OCI-LY7 (cell line): Measurements from ENCODE around the gene LOXHD1. TPM values are rescaled to one million over a fixed set of nuclear protein-coding genes. Genes with fewer than 3 reads are reported as not detected.

Experiments used
- BruUV-seq: library from RNA; stranded (reverse); fragments of 400-500 nt; replicated peaks from 2 replicates; lab custom pipeline; 2021; lab: Mats Ljungman, UMichigan
- CTCF ChIA-PET: fragments of 300-600 bp; sonication (Branson Sonifier 250); formaldehyde crosslinking; loops from one replicate; lab custom pipeline; 2022; ENCODE audit warnings: antibody characterized with exemption; ENCODE audit not compliant: unreplicated experiment; lab: Charles Lee
- POLR2A ChIA-PET: fragments of 300-600 bp; sonication (Branson Sonifier 250); formaldehyde crosslinking; loops from one replicate; lab custom pipeline; 2022; ENCODE audit warnings: antibody characterized with exemption; lab: Charles Lee
- DNase-seq: peaks from one replicate; pipeline ENCODE4 v3.0.0-alpha.2; 2015; ENCODE audit warnings: low spot score
- H2AFZ ChIP-seq: fragments of 200-600 bp; sonication (generic), shearing (Covaris generic); 2 replicates; pipeline ENCODE4 v1.6.1; 2014; ENCODE audit warnings: mild to moderate bottlenecking, antibody characterized with exemption, low read length, moderate library complexity
- H3K27ac ChIP-seq: fragments of 200-600 bp; sonication (generic); 2 replicates; pipeline ENCODE4 v1.5.1; 2014; ENCODE audit warnings: mixed run types, low read depth, mild to moderate bottlenecking, moderate library complexity, low read length, inconsistent platforms; ENCODE audit not compliant: poor library complexity, severe bottlenecking
- H3K36me3 ChIP-seq: fragments of 200-600 bp; sonication (generic); 2 replicates; pipeline ENCODE4 v1.6.1; 2014; ENCODE audit warnings: mild to moderate bottlenecking, antibody characterized with exemption, low read length, moderate library complexity, mixed read lengths; ENCODE audit not compliant: insufficient read depth
- H3K4me1 ChIP-seq: fragments of 200-600 bp; sonication (generic); 2 replicates; pipeline ENCODE4 v1.5.1; 2014; ENCODE audit warnings: mild to moderate bottlenecking, low read length; ENCODE audit not compliant: insufficient read depth, poor library complexity, severe bottlenecking
- H3K4me2 ChIP-seq: fragments of 200-600 bp; sonication (generic); 2 replicates; pipeline ENCODE4 v1.6.1; 2014; ENCODE audit warnings: mild to moderate bottlenecking, low read length
- H3K4me3 ChIP-seq: fragments of 200-600 bp; sonication (generic); 2 replicates; pipeline ENCODE4 v1.5.1; 2014; ENCODE audit warnings: mild to moderate bottlenecking, low read depth, low read length; ENCODE audit not compliant: poor library complexity, severe bottlenecking
- H3K79me2 ChIP-seq: fragments of 200-600 bp; sonication (generic); 2 replicates; pipeline ENCODE4 v1.6.1; 2016; ENCODE audit warnings: low read depth, mild to moderate bottlenecking, low read length, moderate library complexity, mixed read lengths; ENCODE audit not compliant: insufficient read depth
- H3K9me2 ChIP-seq: fragments of 200-600 bp; sonication (generic); 2 replicates; pipeline ENCODE4 v1.6.1; 2016; ENCODE audit warnings: mild to moderate bottlenecking, low read length, mixed read lengths; ENCODE audit not compliant: insufficient read depth
- H3K9me3 ChIP-seq: fragments of 200-600 bp; sonication (generic); 2 replicates; pipeline ENCODE4 v1.6.1; 2014; ENCODE audit warnings: mild to moderate bottlenecking, mixed run types, low read length, mixed read lengths
- H4K20me1 ChIP-seq: fragments of 200-600 bp; sonication (generic); 2 replicates; pipeline ENCODE4 v1.6.1; 2014; ENCODE audit warnings: mild to moderate bottlenecking, antibody characterized with exemption, low read length, moderate library complexity, mixed read lengths; ENCODE audit not compliant: insufficient read depth
- CTCF ChIP-seq: fragments of 200-600 bp; sonication (generic); conservative IDR thresholded peaks from 2 replicates; pipeline ENCODE4 v1.5.1; 2014; ENCODE audit warnings: mild to moderate bottlenecking, antibody characterized with exemption, low read length, moderate library complexity, mixed read lengths
- EZH2phosphoT487 ChIP-seq: fragments of 200-600 bp; sonication (generic); IDR thresholded peaks from 2 replicates; pipeline ENCODE4 v1.6.1; 2018; ENCODE audit warnings: low read depth, borderline replicate concordance, mild to moderate bottlenecking, mixed run types, antibody characterized with exemption, low read length, moderate library complexity, mixed read lengths
- intact Hi-C: fragments of 100-400 bp; cut with micrococcal nuclease; formaldehyde crosslinking; loops from one replicate; pipeline ENCODE4 v1.10.0; 2022; ENCODE audit not compliant: unreplicated experiment
- total RNA-seq, 2 experiments: library from RNA; depleted of rRNA in 1 of 2; stranded (reverse); fragments of >200 nt in 1 of 2; shearing (Covaris generic) in 1 of 2; gene quantifications; 2 replicates each; pipeline ENCODE4 v1.2.3, GENCODE V29; 2014 to 2022

Gene LOXHD1
- total RNA-seq, 2 experiments from 2014 or later: not detected

- H3K9me3 ChIP-seq: no peaks in the 10 kb centered on the region
- H3K36me3 ChIP-seq: no peaks in the 10 kb centered on the region
- H3K4me2 ChIP-seq: no peak overlapping the region
- H4K20me1 ChIP-seq: no peaks in the 10 kb centered on the region
- no peak overlapping the region for H3K4me3 ChIP-seq
- no peaks in the 10 kb centered on the region for H3K4me1 ChIP-seq
- CTCF ChIA-PET: no interaction called here
- DNase-seq: no peak
- intact Hi-C loops: no loop called here
- no peak overlapping the region for H3K27ac ChIP-seq
- TF ChIP-seq EZH2phosphoT487 (no peak), CTCF (no peak)
- POLR2A ChIA-PET: no interaction called here
- no peak overlapping the region for H2AFZ ChIP-seq
- H3K79me2 ChIP-seq: no peaks in the 10 kb centered on the region
- H3K9me2 ChIP-seq: no peaks in the 10 kb centered on the region
- BruUV-seq: no TSS peak
These were observed 67.9 kb downstream of the LOXHD1 start for GRCh38 chr18:46588971-46589660.

- intact Hi-C loops: no loop called here
- no peak overlapping the region for H3K4me2 ChIP-seq
- no peaks in the 10 kb centered on the region for H4K20me1 ChIP-seq
- no peak for DNase-seq
- TF ChIP-seq CTCF: no peak
- no peaks in the 10 kb centered on the region for H3K79me2 ChIP-seq
- no peak overlapping the region for H2AFZ ChIP-seq
- H3K9me3 ChIP-seq: no peaks in the 10 kb centered on the region
- H3K4me3 ChIP-seq: no peak overlapping the region
- CTCF ChIA-PET: no interaction called here
- H3K9me2 ChIP-seq: no peaks in the 10 kb centered on the region
- POLR2A ChIA-PET: no interaction called here
- no TSS peak for BruUV-seq
- no peaks in the 10 kb centered on the region for H3K36me3 ChIP-seq
- H3K4me1 ChIP-seq: no peaks in the 10 kb centered on the region
- H3K27ac ChIP-seq: no peak overlapping the region
These were observed 69.4 kb downstream of the LOXHD1 start for GRCh38 chr18:46587600-46587999.

- POLR2A ChIA-PET: no interaction called here
- CTCF ChIA-PET: no interaction called here
These were observed 73.3 kb downstream of the LOXHD1 start for GRCh38 chr18:46583711-46584110.

More at GRCh38 chr18:46583711-46584110, 73.3 kb downstream of the LOXHD1 start:
- DNase-seq: no peak
- intact Hi-C loops: no loop called here
- no peak overlapping the region for H3K27ac ChIP-seq
- TF ChIP-seq EZH2phosphoT487: no peak
- TF ChIP-seq CTCF: no peak
- H4K20me1 ChIP-seq: no peaks in the 10 kb centered on the region
- H3K9me2 ChIP-seq: no peaks in the 10 kb centered on the region
- H3K36me3 ChIP-seq: no peaks in the 10 kb centered on the region
- BruUV-seq: no TSS peak
- H3K79me2 ChIP-seq: no peaks in the 10 kb centered on the region
- no peak overlapping the region for H3K4me3 ChIP-seq
- no peaks in the 10 kb centered on the region for H3K9me3 ChIP-seq
- no peak overlapping the region for H2AFZ ChIP-seq
- no peak overlapping the region for H3K4me2 ChIP-seq
- H3K4me1 ChIP-seq: no peaks in the 10 kb centered on the region
